NCI-H2227 (cell line): ENCODE data around the gene VSIG10L.

Experiments
- DNase-seq: peaks from one replicate; lab custom pipeline; 2025; ENCODE audit not compliant: unreplicated experiment; lab: John Stamatoyannopoulos, UW

The VSIG10L gene

GRCh38 chr19:51339313-51339686 is 2.6 kb downstream of the VSIG10L start:
- peak; percentile 74 for DNase-seq

- DNase-seq, result peak; percentile 83
These were observed 3.2 kb downstream of the VSIG10L start for GRCh38 chr19:51338563-51339312.

GRCh38 chr19:51337861-51338562 is 3.9 kb downstream of the VSIG10L start:
- no peak for DNase-seq

- no peak for DNase-seq
These were observed 4.6 kb downstream of the VSIG10L start for GRCh38 chr19:51337141-51337860.

GRCh38 chr19:51333836-51334460 is 8.0 kb downstream of the VSIG10L start:
- no peak for DNase-seq

- no peak for DNase-seq
These were observed 10.2 kb downstream of the VSIG10L start for GRCh38 chr19:51331716-51332115.

GRCh38 chr19:51331193-51331592 is 10.7 kb downstream of the VSIG10L start:
- no peak for DNase-seq

- no peak for DNase-seq
These were observed 11.6 kb downstream of the VSIG10L start for GRCh38 chr19:51330366-51330765.

GRCh38 chr19:51329411-51329810 is 12.5 kb downstream of the VSIG10L start:
- DNase-seq, result no peak

- no peak for DNase-seq
These were observed 14.6 kb downstream of the VSIG10L start for GRCh38 chr19:51327066-51328001.

- DNase-seq, result no peak
These were observed 15.5 kb downstream of the VSIG10L start for GRCh38 chr19:51326216-51327065.

- DNase-seq, result no peak
These were observed 16.6 kb downstream of the VSIG10L start for GRCh38 chr19:51325161-51325976.

- no peak for DNase-seq
These were observed 17.8 kb downstream of the VSIG10L start for GRCh38 chr19:51324167-51324481.

- DNase-seq, result no peak
These were observed 18.3 kb downstream of the VSIG10L start for GRCh38 chr19:51323481-51324166.

- DNase-seq, result no peak
These were observed 20.1 kb downstream of the VSIG10L start for GRCh38 chr19:51321799-51322198.

- peak; percentile 41 for DNase-seq
These were observed 21.7 kb downstream of the VSIG10L start for GRCh38 chr19:51320280-51320657.

- peak; percentile 26 for DNase-seq
These were observed 22.2 kb downstream of the VSIG10L start for GRCh38 chr19:51319649-51320279.
